GM23338 (cell line): Measurements from ENCODE around the gene CACNA2D2.

ENCODE experiments used
- CREB1 ChIP-seq: fragments of 250-450 bp; sonication (Bioruptor Pico); IDR thresholded peaks from 2 replicates; pipeline ENCODE4 v1.5.0; 2020; ENCODE audit warnings: low read depth, mild to moderate bottlenecking, moderate library complexity
- ETS1 ChIP-seq: IDR thresholded peaks from 2 replicates; pipeline ENCODE4 v1.6.1; 2016; ENCODE audit warnings: antibody characterized with exemption
- EZH2 ChIP-seq: fragments of 200-600 bp; sonication (generic); IDR thresholded peaks from one replicate; pipeline ENCODE4 v1.8.0; 2017; ENCODE audit warnings: antibody characterized with exemption, mild to moderate bottlenecking, low read depth; ENCODE audit not compliant: unreplicated experiment
- EZH2phosphoT487 ChIP-seq: fragments of 200-600 bp; sonication (generic); IDR thresholded peaks from one replicate; pipeline ENCODE4 v1.8.1; 2018; ENCODE audit warnings: antibody characterized with exemption; ENCODE audit not compliant: unreplicated experiment
- POLR2AphosphoS5 ChIP-seq: IDR thresholded peaks from 2 replicates; pipeline ENCODE4 v1.6.1; 2016; ENCODE audit warnings: antibody characterized with exemption, low read depth
- TF ChIP-seq, protein P1 (sequence below), 2 experiments: fragments of 200-600 bp in 1 of 2; sonication (generic) in 1 of 2; conservative IDR thresholded peaks; 2 replicates each; pipeline versions ENCODE4 v1.5.1 to v1.6.1; 2016 to 2017; ENCODE audit warnings: antibody characterized with exemption in 2 of 2, low read depth in 2 of 2, mild to moderate bottlenecking in 2 of 2, moderate library complexity in 1 of 2
- TF ChIP-seq, protein P2 (sequence below): IDR thresholded peaks from one replicate; pipeline ENCODE4 v1.6.1; 2018; ENCODE audit warnings: antibody characterized with exemption; ENCODE audit not compliant: unreplicated experiment

GRCh38 chr3:50491023-50491422, 12.4 kb downstream of the CACNA2D2 start:
- TF ChIP-seq EZH2 (no peak), POLR2AphosphoS5 (no peak), EZH2phosphoT487 (no peak), CREB1 (CRISPR knock-in tag) (no peak), ETS1 (no peak)
- TF ChIP-seq, protein P1, sequence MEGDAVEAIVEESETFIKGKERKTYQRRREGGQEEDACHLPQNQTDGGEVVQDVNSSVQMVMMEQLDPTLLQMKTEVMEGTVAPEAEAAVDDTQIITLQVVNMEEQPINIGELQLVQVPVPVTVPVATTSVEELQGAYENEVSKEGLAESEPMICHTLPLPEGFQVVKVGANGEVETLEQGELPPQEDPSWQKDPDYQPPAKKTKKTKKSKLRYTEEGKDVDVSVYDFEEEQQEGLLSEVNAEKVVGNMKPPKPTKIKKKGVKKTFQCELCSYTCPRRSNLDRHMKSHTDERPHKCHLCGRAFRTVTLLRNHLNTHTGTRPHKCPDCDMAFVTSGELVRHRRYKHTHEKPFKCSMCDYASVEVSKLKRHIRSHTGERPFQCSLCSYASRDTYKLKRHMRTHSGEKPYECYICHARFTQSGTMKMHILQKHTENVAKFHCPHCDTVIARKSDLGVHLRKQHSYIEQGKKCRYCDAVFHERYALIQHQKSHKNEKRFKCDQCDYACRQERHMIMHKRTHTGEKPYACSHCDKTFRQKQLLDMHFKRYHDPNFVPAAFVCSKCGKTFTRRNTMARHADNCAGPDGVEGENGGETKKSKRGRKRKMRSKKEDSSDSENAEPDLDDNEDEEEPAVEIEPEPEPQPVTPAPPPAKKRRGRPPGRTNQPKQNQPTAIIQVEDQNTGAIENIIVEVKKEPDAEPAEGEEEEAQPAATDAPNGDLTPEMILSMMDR (conservative IDR thresholded peaks at IDR 0.05; ENCODE audit: low read depth in 2 of 2): no peak
- TF ChIP-seq, protein P2, sequence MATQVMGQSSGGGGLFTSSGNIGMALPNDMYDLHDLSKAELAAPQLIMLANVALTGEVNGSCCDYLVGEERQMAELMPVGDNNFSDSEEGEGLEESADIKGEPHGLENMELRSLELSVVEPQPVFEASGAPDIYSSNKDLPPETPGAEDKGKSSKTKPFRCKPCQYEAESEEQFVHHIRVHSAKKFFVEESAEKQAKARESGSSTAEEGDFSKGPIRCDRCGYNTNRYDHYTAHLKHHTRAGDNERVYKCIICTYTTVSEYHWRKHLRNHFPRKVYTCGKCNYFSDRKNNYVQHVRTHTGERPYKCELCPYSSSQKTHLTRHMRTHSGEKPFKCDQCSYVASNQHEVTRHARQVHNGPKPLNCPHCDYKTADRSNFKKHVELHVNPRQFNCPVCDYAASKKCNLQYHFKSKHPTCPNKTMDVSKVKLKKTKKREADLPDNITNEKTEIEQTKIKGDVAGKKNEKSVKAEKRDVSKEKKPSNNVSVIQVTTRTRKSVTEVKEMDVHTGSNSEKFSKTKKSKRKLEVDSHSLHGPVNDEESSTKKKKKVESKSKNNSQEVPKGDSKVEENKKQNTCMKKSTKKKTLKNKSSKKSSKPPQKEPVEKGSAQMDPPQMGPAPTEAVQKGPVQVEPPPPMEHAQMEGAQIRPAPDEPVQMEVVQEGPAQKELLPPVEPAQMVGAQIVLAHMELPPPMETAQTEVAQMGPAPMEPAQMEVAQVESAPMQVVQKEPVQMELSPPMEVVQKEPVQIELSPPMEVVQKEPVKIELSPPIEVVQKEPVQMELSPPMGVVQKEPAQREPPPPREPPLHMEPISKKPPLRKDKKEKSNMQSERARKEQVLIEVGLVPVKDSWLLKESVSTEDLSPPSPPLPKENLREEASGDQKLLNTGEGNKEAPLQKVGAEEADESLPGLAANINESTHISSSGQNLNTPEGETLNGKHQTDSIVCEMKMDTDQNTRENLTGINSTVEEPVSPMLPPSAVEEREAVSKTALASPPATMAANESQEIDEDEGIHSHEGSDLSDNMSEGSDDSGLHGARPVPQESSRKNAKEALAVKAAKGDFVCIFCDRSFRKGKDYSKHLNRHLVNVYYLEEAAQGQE: no peak
